Esophagus squamous epithelium (tissue), 4 donors: ENCODE data around the gene KRT40.

Experiments used
- POLR2A ChIP-seq, 4 donors: fragments of 450-650 bp; IDR thresholded peaks; one replicate each; pipeline ENCODE4 v1.6.1; 2017; ENCODE audit warnings: antibody characterized with exemption in 4 of 4, mild to moderate bottlenecking in 4 of 4, moderate library complexity in 3 of 4
- TF ChIP-seq, protein P1 (sequence below), 6 experiments: fragments of 450-650 bp in 4 of 6; fragments of 200-600 bp in 2 of 6; sonication (generic) in 2 of 6; IDR thresholded peaks; one replicate each; pipeline ENCODE4 v1.5.1; 2016 to 2019; ENCODE audit warnings: antibody characterized with exemption in 6 of 6, mild to moderate bottlenecking in 4 of 6, moderate library complexity in 4 of 6

DNA sequence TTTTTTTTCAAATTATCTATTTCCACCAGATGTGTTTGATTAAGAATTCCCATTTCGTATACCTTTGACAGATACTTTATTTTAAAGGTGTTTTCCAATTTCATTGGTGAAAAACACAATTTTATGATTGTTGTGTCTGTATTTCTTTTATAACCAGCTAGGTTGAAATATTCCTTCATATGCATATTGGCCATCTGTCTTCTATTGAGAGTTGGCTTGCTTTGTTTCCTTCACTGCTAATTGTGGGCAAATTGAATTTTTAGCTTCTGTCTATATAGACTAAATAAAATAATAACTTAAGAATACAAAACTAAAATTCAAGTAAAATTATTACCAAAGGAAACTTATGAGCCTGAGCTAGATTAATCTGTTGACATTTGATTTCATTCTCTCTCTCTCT is 11.0 kb upstream of the KRT40 start:
- TF ChIP-seq, protein P1, sequence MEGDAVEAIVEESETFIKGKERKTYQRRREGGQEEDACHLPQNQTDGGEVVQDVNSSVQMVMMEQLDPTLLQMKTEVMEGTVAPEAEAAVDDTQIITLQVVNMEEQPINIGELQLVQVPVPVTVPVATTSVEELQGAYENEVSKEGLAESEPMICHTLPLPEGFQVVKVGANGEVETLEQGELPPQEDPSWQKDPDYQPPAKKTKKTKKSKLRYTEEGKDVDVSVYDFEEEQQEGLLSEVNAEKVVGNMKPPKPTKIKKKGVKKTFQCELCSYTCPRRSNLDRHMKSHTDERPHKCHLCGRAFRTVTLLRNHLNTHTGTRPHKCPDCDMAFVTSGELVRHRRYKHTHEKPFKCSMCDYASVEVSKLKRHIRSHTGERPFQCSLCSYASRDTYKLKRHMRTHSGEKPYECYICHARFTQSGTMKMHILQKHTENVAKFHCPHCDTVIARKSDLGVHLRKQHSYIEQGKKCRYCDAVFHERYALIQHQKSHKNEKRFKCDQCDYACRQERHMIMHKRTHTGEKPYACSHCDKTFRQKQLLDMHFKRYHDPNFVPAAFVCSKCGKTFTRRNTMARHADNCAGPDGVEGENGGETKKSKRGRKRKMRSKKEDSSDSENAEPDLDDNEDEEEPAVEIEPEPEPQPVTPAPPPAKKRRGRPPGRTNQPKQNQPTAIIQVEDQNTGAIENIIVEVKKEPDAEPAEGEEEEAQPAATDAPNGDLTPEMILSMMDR (IDR thresholded peaks at IDR 0.05): no peak
- TF ChIP-seq POLR2A (IDR thresholded peaks at IDR 0.05): no peak
